GM19395 (cell line): ENCODE measurements around the gene RFX3.
"Not testable (repeated sequence)": the region's sequence is repeated elsewhere in the genome, so short reads cannot be mapped to it uniquely, and the experiment has no call there.

Source experiments
- ATAC-seq: cut with Tn5 transposase; IDR thresholded peaks from one replicate; pipeline ENCODE4 v1.9.1; 2021; ENCODE audit warnings: mild to moderate bottlenecking, moderate library complexity; ENCODE audit not compliant: unreplicated experiment

RFX3 gene

GRCh38 chr9:3361116-3361515 lies 164.7 kb downstream of the RFX3 start:
- ATAC-seq, result no peak

GRCh38 chr9:3360245-3360644 lies 165.6 kb downstream of the RFX3 start:
- no peak for ATAC-seq

GRCh38 chr9:3359778-3360177 lies 166.0 kb downstream of the RFX3 start:
- ATAC-seq, result no peak

- ATAC-seq, result no peak
These were observed 166.6 kb downstream of the RFX3 start for GRCh38 chr9:3359048-3359692.

- no peak for ATAC-seq
These were observed 177.6 kb downstream of the RFX3 start for GRCh38 chr9:3348169-3348568.

GRCh38 chr9:3346549-3346948 lies 179.3 kb downstream of the RFX3 start:
- ATAC-seq, result no peak

- ATAC-seq, result no peak
These were observed 182.1 kb downstream of the RFX3 start for GRCh38 chr9:3343671-3344070.

GRCh38 chr9:3342159-3342777 lies 183.5 kb downstream of the RFX3 start:
- no peak for ATAC-seq

- no peak for ATAC-seq
These were observed 188.1 kb downstream of the RFX3 start for GRCh38 chr9:3337515-3338225.

GRCh38 chr9:3336951-3337350 lies 188.8 kb downstream of the RFX3 start:
- no peak for ATAC-seq

- no peak for ATAC-seq
These were observed 193.0 kb downstream of the RFX3 start for GRCh38 chr9:3332802-3333201.

- ATAC-seq, result no peak
These were observed 194.0 kb downstream of the RFX3 start for GRCh38 chr9:3331801-3332200.

- no peak for ATAC-seq
These were observed 194.9 kb downstream of the RFX3 start for GRCh38 chr9:3330792-3331420.

GRCh38 chr9:3329361-3329760 lies 196.4 kb downstream of the RFX3 start:
- ATAC-seq, result no peak

- no peak for ATAC-seq
These were observed 202.1 kb downstream of the RFX3 start for GRCh38 chr9:3323714-3324113.

GRCh38 chr9:3321186-3321585 lies 204.6 kb downstream of the RFX3 start:
- ATAC-seq, result no peak

- ATAC-seq, result not testable (repeated sequence)
These were observed 213.2 kb downstream of the RFX3 start for GRCh38 chr9:3312595-3312994.

- ATAC-seq, result no peak
These were observed 217.2 kb downstream of the RFX3 start for GRCh38 chr9:3308609-3309008.

- ATAC-seq, result not testable (repeated sequence)
These were observed 221.4 kb downstream of the RFX3 start for GRCh38 chr9:3304388-3304787.

GRCh38 chr9:3299872-3300271 lies 225.9 kb downstream of the RFX3 start:
- peak; percentile 99 for ATAC-seq

- no peak for ATAC-seq
These were observed 229.3 kb downstream of the RFX3 start for GRCh38 chr9:3296536-3296935.

- no peak for ATAC-seq
These were observed 233.5 kb downstream of the RFX3 start for GRCh38 chr9:3292311-3292710.
